ENCODE measurements around the gene KIDINS220. TPM values are rescaled to one million over a fixed set of nuclear protein-coding genes. Genes with fewer than 3 reads are reported as not detected.

KIDINS220 gene
- total RNA-seq, 2 donors from 2014 or later, result 37.1 to 51.0 TPM

DNA sequence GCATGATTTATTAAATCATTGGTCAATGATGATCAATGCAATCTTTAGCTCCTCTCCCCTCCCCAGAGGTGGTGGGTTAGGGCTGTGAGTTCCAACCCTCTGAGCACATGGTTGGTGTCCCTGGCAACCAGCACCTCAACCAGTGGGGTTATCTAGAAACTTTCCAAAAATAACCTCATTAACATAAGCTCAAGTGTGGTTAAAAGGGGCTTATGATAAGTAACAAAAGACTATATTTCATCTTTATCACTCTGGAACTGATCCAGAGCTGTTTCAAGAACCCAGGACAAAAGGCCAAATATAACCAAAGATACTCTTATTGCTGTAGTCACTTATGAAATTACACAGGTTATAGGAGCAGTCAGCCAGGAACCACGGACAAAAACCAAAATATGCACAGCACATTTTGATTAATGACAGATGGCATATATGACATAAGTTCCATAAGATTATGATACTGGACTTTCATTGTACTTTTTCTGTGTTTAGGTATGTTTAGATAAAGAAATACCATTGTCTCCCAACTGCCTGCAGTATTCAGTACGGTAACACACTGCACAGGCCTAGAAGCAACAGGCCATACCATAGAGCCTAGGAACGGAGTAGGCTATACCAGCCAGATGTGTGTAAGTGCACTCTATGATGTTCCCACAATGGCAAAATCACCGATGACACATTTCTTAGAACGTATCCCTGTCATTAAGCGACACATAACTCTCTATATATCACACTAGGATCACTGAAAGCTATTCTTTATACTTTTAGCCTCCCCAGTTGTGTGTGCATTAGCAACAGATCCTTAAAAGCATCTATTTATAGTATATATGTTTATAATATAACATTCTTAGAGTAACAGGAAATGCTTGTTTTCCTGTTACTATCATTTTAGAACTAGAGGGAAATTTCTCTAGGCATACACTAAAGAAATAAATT is 31.9 kb downstream of the KIDINS220 start:
- Histone ChIP-seq H3K27me3 (no peaks in the 10 kb centered on the region), H3K4me1 (no peaks in the 10 kb centered on the region), H3K9me3 (no peaks in the 10 kb centered on the region), H3K36me3 (no peaks in the 10 kb centered on the region), H3K27ac (no peak overlapping the region), H3K4me3 (no peak overlapping the region), H3K9ac (ENCODE audit: low read depth in 2 of 2, low read length in 2 of 2) (no peak overlapping the region)
- DNase-seq, result no peak
- intact Hi-C loops (cut with DNase I), result no loop called here
- TF ChIP-seq, protein P1, sequence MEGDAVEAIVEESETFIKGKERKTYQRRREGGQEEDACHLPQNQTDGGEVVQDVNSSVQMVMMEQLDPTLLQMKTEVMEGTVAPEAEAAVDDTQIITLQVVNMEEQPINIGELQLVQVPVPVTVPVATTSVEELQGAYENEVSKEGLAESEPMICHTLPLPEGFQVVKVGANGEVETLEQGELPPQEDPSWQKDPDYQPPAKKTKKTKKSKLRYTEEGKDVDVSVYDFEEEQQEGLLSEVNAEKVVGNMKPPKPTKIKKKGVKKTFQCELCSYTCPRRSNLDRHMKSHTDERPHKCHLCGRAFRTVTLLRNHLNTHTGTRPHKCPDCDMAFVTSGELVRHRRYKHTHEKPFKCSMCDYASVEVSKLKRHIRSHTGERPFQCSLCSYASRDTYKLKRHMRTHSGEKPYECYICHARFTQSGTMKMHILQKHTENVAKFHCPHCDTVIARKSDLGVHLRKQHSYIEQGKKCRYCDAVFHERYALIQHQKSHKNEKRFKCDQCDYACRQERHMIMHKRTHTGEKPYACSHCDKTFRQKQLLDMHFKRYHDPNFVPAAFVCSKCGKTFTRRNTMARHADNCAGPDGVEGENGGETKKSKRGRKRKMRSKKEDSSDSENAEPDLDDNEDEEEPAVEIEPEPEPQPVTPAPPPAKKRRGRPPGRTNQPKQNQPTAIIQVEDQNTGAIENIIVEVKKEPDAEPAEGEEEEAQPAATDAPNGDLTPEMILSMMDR (IDR thresholded peaks at IDR 0.05), result no peak

DNA sequence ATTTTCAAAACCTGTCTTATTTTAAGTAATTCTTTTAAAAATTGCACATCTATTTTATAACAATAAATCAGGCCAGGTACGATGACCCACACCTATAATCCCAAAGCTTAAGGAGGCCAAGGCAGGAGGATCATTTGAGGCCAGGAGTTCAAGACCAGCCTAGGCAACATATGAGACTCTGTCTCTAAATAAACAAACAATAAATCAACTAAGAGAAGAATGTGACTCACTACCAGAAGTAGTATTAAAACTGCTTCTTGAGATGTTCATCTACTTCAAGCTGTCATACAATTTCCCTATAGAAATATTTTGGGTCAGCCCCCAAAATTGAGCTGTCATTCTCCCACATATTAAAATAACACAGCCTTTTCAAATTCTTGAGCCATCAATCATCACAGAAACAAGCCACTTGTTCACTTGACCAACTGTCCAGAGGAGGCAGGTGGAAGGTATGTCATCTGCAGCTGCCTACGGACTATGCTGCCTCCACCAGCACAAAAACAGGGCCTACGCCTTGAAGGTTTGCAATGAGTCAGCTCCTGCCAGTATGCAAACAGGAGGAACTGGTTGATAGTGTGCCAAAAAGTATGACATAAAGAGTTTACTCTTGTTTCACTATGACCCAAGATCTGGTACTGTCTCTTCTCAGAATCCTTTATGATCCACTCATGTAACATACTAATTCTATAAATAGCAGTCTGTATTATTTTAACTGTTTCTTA is 33.6 kb downstream of the KIDINS220 start:
- DNase-seq, result peak; percentile 59
- Histone ChIP-seq H3K27me3 (no peaks in the 10 kb centered on the region), H3K9me3 (no peaks in the 10 kb centered on the region), H3K27ac (peak overlapping the region; percentile 23), H3K4me3 (no peak overlapping the region), H3K36me3 (no peaks in the 10 kb centered on the region), H3K9ac (ENCODE audit: low read depth in 2 of 2, low read length in 2 of 2) (no peak overlapping the region), H3K4me1 (no peaks in the 10 kb centered on the region)
- TF ChIP-seq, protein P1 (IDR thresholded peaks at IDR 0.05), result no peak
- intact Hi-C loops (cut with DNase I), result no loop called here

DNA sequence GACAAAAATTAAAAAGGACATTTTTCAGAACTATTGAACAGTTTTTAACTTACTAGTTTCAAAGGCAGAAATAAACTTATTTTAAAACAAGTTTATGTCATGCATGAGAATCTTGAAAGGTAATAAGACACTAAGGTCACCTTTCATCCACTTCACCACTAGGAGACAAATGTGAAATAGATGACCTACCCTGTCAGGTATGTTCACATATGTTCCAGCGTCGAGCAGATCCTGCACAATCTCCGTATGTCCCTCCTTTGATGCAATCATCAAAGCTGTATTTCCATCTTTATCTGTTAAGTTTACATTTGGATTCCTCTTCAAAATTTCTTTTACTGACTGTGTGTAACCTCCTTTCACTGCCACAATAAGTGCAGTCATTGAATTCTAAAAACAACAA is 34.7 kb downstream of the KIDINS220 start:
- H3K4me1 ChIP-seq, result no peaks in the 10 kb centered on the region
- no peaks in the 10 kb centered on the region for H3K27me3 ChIP-seq
- no peak overlapping the region for H3K27ac ChIP-seq
- TF ChIP-seq, protein P1 (IDR thresholded peaks at IDR 0.05), result no peak
- peaks cover 5% of the 10 kb centered on the region for H3K36me3 ChIP-seq
- H3K4me3 ChIP-seq, result no peak overlapping the region
- no peak overlapping the region for H3K9ac ChIP-seq (ENCODE audit: low read depth in 2 of 2, low read length in 2 of 2)
- intact Hi-C loops (cut with DNase I), result no loop called here
- no peaks in the 10 kb centered on the region for H3K9me3 ChIP-seq
- no peak for DNase-seq

DNA sequence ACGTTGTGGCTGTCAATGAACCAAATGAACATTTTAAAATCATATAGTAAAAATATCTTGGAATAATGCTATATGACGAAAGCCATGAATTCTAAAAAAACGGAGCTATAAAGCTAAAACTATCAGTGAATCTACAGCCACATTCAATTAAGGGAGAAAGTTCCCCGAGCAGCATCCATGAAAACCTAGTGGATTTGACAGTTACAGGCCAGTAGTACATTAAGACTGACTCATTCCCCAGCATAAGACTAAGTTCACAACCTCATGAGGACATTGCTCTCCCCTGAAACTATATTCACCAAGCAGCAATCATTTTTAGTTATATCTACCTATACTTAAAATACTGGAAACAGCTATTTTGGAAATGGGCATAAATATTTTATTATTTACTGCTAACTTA is 36.6 kb downstream of the KIDINS220 start:
- Histone ChIP-seq H3K9me3 (no peaks in the 10 kb centered on the region), H3K9ac (ENCODE audit: low read depth in 2 of 2, low read length in 2 of 2) (no peak overlapping the region), H3K4me3 (no peak overlapping the region), H3K27ac (no peak overlapping the region), H3K27me3 (no peaks in the 10 kb centered on the region), H3K4me1 (no peaks in the 10 kb centered on the region), H3K36me3 (peaks cover 7% of the 10 kb centered on the region)
- no peak for DNase-seq
- TF ChIP-seq, protein P1 (IDR thresholded peaks at IDR 0.05), result no peak
- intact Hi-C loops (cut with DNase I), result no loop called here

DNA sequence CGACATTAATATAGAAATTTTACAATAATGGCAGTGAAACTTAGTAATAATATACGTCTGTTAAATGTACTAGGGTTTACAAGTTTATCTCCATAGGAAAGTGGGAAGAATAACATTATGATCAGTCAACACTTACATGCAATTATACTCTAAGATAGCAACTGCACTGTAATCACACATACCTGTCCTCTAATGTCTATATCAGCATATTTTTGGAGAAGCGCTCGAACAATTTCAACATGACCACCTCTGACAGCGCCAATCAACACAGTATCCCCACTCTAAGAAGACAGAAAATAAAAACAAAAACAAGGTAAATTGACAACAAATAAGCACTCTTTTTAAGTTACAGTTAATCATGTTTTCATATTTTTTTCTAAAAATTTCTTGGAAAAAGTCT is 37.2 kb downstream of the KIDINS220 start:
- Histone ChIP-seq H3K9me3 (no peaks in the 10 kb centered on the region), H3K4me3 (no peak overlapping the region), H3K27ac (no peak overlapping the region), H3K27me3 (no peaks in the 10 kb centered on the region), H3K36me3 (peaks cover 7% of the 10 kb centered on the region), H3K9ac (ENCODE audit: low read depth in 2 of 2, low read length in 2 of 2) (no peak overlapping the region), H3K4me1 (no peaks in the 10 kb centered on the region)
- intact Hi-C loops (cut with DNase I), result no loop called here
- TF ChIP-seq, protein P1 (IDR thresholded peaks at IDR 0.05), result no peak
- DNase-seq, result no peak
